Loucy (cell line): ENCODE data around the gene USO1.

Source experiments
- H2AFZ ChIP-seq: fragments of 200-600 bp; sonication (generic); 2 replicates; pipeline ENCODE4 v1.6.0; 2016; ENCODE audit warnings: antibody characterized with exemption, mild to moderate bottlenecking, low read length, moderate library complexity
- H3F3A ChIP-seq: fragments of 200-600 bp; 2 replicates; pipeline ENCODE4 v1.6.0; 2016; ENCODE audit warnings: antibody characterized with exemption, low read depth, mild to moderate bottlenecking
- H3K27me3 ChIP-seq: fragments of 200-600 bp; sonication (generic); 2 replicates; pipeline ENCODE4 v1.6.1; 2014; ENCODE audit warnings: low read length, mild to moderate bottlenecking; ENCODE audit not compliant: insufficient read depth, poor library complexity, severe bottlenecking
- H3K36me3 ChIP-seq: fragments of 200-600 bp; sonication (generic); 2 replicates; pipeline ENCODE4 v1.6.1; 2016; ENCODE audit warnings: low read length; ENCODE audit not compliant: insufficient read depth
- H3K4me1 ChIP-seq: fragments of 200-600 bp; sonication (generic); 2 replicates; pipeline ENCODE4 v1.5.1; 2014; ENCODE audit warnings: low read length, mild to moderate bottlenecking; ENCODE audit not compliant: insufficient read depth, poor library complexity, severe bottlenecking
- H3K4me2 ChIP-seq: fragments of 200-600 bp; sonication (generic); 2 replicates; pipeline ENCODE4 v1.6.0; 2014; ENCODE audit warnings: antibody characterized with exemption, low read length, low read depth, mild to moderate bottlenecking; ENCODE audit not compliant: poor library complexity, severe bottlenecking
- H3K4me3 ChIP-seq: fragments of 200-600 bp; sonication (generic); 2 replicates; pipeline ENCODE4 v1.5.1; 2014; ENCODE audit warnings: low read length, mild to moderate bottlenecking, mixed read lengths; ENCODE audit not compliant: poor library complexity, severe bottlenecking
- H3K79me2 ChIP-seq: fragments of 200-600 bp; sonication (generic); 2 replicates; pipeline ENCODE4 v1.6.1; 2014; ENCODE audit warnings: low read length; ENCODE audit not compliant: insufficient read depth
- H3K9ac ChIP-seq: fragments of 200-600 bp; sonication (generic); 2 replicates; pipeline ENCODE4 v1.6.0; 2014; ENCODE audit warnings: mild to moderate bottlenecking, low read depth, low read length, moderate library complexity; ENCODE audit not compliant: poor library complexity, severe bottlenecking
- H3K9me2 ChIP-seq: fragments of 200-600 bp; sonication (generic); replicated peaks from 2 replicates; pipeline ENCODE4 v1.6.1; 2016; ENCODE audit warnings: low read depth, low read length, mixed read lengths
- H3K9me3 ChIP-seq: fragments of 200-600 bp; sonication (generic); 2 replicates; pipeline ENCODE4 v1.6.1; 2014; ENCODE audit warnings: mild to moderate bottlenecking, antibody characterized with exemption, low read length, low read depth; ENCODE audit not compliant: insufficient read depth
- H4K20me1 ChIP-seq: fragments of 200-600 bp; sonication (generic); 2 replicates; pipeline ENCODE4 v1.6.0; 2014; ENCODE audit warnings: antibody characterized with exemption, low read length, mild to moderate bottlenecking; ENCODE audit not compliant: insufficient read depth, poor library complexity, severe bottlenecking
- CTCF ChIP-seq: fragments of 200-600 bp; sonication (generic); conservative IDR thresholded peaks from 2 replicates; pipeline ENCODE4 v1.5.1; 2014; ENCODE audit warnings: mild to moderate bottlenecking, antibody characterized with exemption, low read length
- EZH2phosphoT487 ChIP-seq: fragments of 200-600 bp; IDR thresholded peaks from 2 replicates; pipeline ENCODE4 v1.6.1; 2018; ENCODE audit warnings: antibody characterized with exemption, mild to moderate bottlenecking, moderate library complexity, borderline replicate concordance

USO1 gene

GRCh38 chr4:75733369-75733768 is 9.0 kb downstream of the USO1 start:
- peaks cover 70% of the 10 kb centered on the region for H3K79me2 ChIP-seq
- H3K36me3 ChIP-seq, result no peaks in the 10 kb centered on the region
- H3K4me2 ChIP-seq, result no peak overlapping the region
- no peak overlapping the region for H2AFZ ChIP-seq
- H4K20me1 ChIP-seq, result peaks cover 9% of the 10 kb centered on the region
- peaks cover 13% of the 10 kb centered on the region for H3K4me1 ChIP-seq
- 0 out of 2 replicates have a peak, but pooled peaks cover 3% of the 10 kb centered on the region for H3K9me3 ChIP-seq
- TF ChIP-seq CTCF, result no peak
- no peak for TF ChIP-seq EZH2phosphoT487
- no peaks in the 10 kb centered on the region for H3F3A ChIP-seq
- H3K27me3 ChIP-seq, result no peaks in the 10 kb centered on the region
- no peak overlapping the region for H3K9ac ChIP-seq
- H3K4me3 ChIP-seq, result no peak overlapping the region
- no peaks in the 10 kb centered on the region for H3K9me2 ChIP-seq

- Histone ChIP-seq H3K79me2 (peaks cover 50% of the 10 kb centered on the region; the same call in 1 of the 2 replicates), H3K4me3 (no peak overlapping the region), H3K9me2 (no peaks in the 10 kb centered on the region), H3K4me1 (no peaks in the 10 kb centered on the region), H3K9me3 (0 out of 2 replicates have a peak, but pooled peaks cover 3% of the 10 kb centered on the region), H4K20me1 (peaks cover 4% of the 10 kb centered on the region), H3K27me3 (no peaks in the 10 kb centered on the region), H3K4me2 (no peak overlapping the region), H3K36me3 (no peaks in the 10 kb centered on the region), H3K9ac (no peak overlapping the region), H3F3A (no peaks in the 10 kb centered on the region), H2AFZ (no peak overlapping the region)
- TF ChIP-seq CTCF (no peak), EZH2phosphoT487 (no peak)
These were observed 11.1 kb downstream of the USO1 start for GRCh38 chr4:75735525-75735924.

- no peaks in the 10 kb centered on the region for H3K27me3 ChIP-seq
- H3K9ac ChIP-seq, result no peak overlapping the region
- no peaks in the 10 kb centered on the region for H3F3A ChIP-seq
- H3K36me3 ChIP-seq, result no peaks in the 10 kb centered on the region
- no peaks in the 10 kb centered on the region for H3K9me2 ChIP-seq
- H3K79me2 ChIP-seq, result peaks cover 42% of the 10 kb centered on the region; the same call in 1 of the 2 replicates
- H3K4me1 ChIP-seq, result no peaks in the 10 kb centered on the region
- no peak overlapping the region for H3K4me3 ChIP-seq
- H2AFZ ChIP-seq, result no peak overlapping the region
- no peak overlapping the region for H3K4me2 ChIP-seq
- H4K20me1 ChIP-seq, result no peaks in the 10 kb centered on the region
- TF ChIP-seq CTCF (no peak), EZH2phosphoT487 (no peak)
- 0 out of 2 replicates have a peak, but pooled peaks cover 3% of the 10 kb centered on the region for H3K9me3 ChIP-seq
These were observed 12.5 kb downstream of the USO1 start for GRCh38 chr4:75736862-75737261.
